Keratinocyte (primary cell): ENCODE data around the gene WNT3. TPM values are rescaled to one million over a fixed set of nuclear protein-coding genes. Genes with fewer than 3 reads are reported as not detected.

Experiments
- DNase-seq: peaks from one replicate; pipeline ENCODE4 v3.0.0-alpha.2; 2011; ENCODE audit warnings: low read depth, missing footprints, low spot score
- FAIRE-seq: peaks from 2 replicates; lab custom pipeline; 2011; peaks lifted over from hg19 to GRCh38; lab: Jason Lieb, UNC
- H2AFZ ChIP-seq: 2 replicates; pipeline ENCODE4 v1.6.0; 2012; ENCODE audit warnings: low read length, control low read depth, inconsistent platforms; ENCODE audit not compliant: control insufficient read depth
- H3K27ac ChIP-seq: 2 replicates; pipeline ENCODE4 v1.5.1; 2011; ENCODE audit warnings: low read length; ENCODE audit not compliant: control insufficient read depth, insufficient read depth
- H3K27me3 ChIP-seq: 3 replicates; pipeline ENCODE4 v1.6.0; 2011; ENCODE audit warnings: low read length; ENCODE audit not compliant: control insufficient read depth, insufficient read depth; ENCODE audit errors: extremely low read depth
- H3K36me3 ChIP-seq, 2 experiments: 2 replicates in 1 of 2; 3 replicates in 1 of 2; pipeline ENCODE4 v1.5.1; 2011; ENCODE audit warnings: low read length in 2 of 2, mild to moderate bottlenecking in 1 of 2; ENCODE audit not compliant: control insufficient read depth in 2 of 2, insufficient read depth in 2 of 2; ENCODE audit errors: extremely low read depth in 1 of 2
- H3K4me1 ChIP-seq: 3 replicates; pipeline ENCODE4 v1.5.1; 2011; ENCODE audit warnings: low read length; ENCODE audit not compliant: control insufficient read depth, insufficient read depth; ENCODE audit errors: extremely low read depth
- H3K4me2 ChIP-seq: 3 replicates; pipeline ENCODE4 v1.6.0; 2011; ENCODE audit warnings: low read depth, low read length; ENCODE audit not compliant: control insufficient read depth, insufficient read depth; ENCODE audit errors: extremely low read depth
- H3K4me3 ChIP-seq, 3 experiments: fragments of 200-600 bp in 1 of 3; sonication (generic) in 1 of 3; 2 replicates in 2 of 3; 3 replicates in 1 of 3; pipeline ENCODE4 v1.5.1; 2011 to 2016; ENCODE audit warnings: low read length in 3 of 3, mild to moderate bottlenecking in 3 of 3, control low read depth in 2 of 3, inconsistent platforms in 1 of 3, low read depth in 1 of 3, mixed read lengths in 1 of 3, mixed run types in 1 of 3, moderate library complexity in 1 of 3; ENCODE audit not compliant: control insufficient read depth in 2 of 3, insufficient read depth in 2 of 3; ENCODE audit errors: extremely low read depth in 1 of 3
- H3K79me2 ChIP-seq: 2 replicates; pipeline ENCODE4 v1.6.0; 2012; ENCODE audit warnings: low read length; ENCODE audit not compliant: control insufficient read depth, insufficient read depth
- H3K9ac ChIP-seq: 3 replicates; pipeline ENCODE4 v1.6.0; 2011; ENCODE audit warnings: low read length; ENCODE audit not compliant: control insufficient read depth, insufficient read depth; ENCODE audit errors: extremely low read depth
- H3K9me1 ChIP-seq: 3 replicates; pipeline ENCODE4 v1.6.0; 2011; ENCODE audit warnings: low read length; ENCODE audit not compliant: control insufficient read depth, insufficient read depth; ENCODE audit errors: extremely low read depth
- H3K9me3 ChIP-seq: 2 replicates; pipeline ENCODE4 v1.5.1; 2012; ENCODE audit warnings: low read depth, low read length; ENCODE audit not compliant: control insufficient read depth
- H4K20me1 ChIP-seq: 3 replicates; pipeline ENCODE4 v1.6.0; 2011; ENCODE audit warnings: low read length; ENCODE audit not compliant: control insufficient read depth, insufficient read depth; ENCODE audit errors: extremely low read depth
- EZH2 ChIP-seq: IDR thresholded peaks from one replicate; pipeline ENCODE4 v1.6.1; 2012; ENCODE audit warnings: inconsistent platforms, mild to moderate bottlenecking, low read length, moderate library complexity
- dilution Hi-C: fragments of 300-500 bp; cut with MboI; formaldehyde crosslinking; loops from one replicate; pipeline ENCODE4 v1.7.0; 2020; ENCODE audit warnings: low sequenced_read_pairs; ENCODE audit not compliant: extremely low pct_ligation_motif_present
- polyA plus RNA-seq, 5 experiments: library from polyadenylated mRNA; depleted of rRNA in 3 of 5; stranded (reverse) in 3 of 5; stranded (forward) in 1 of 5; unstranded in 1 of 5; fragments of >200 nt; gene quantifications; 1 replicate in 1 of 5; 2 replicates in 3 of 5; 3 replicates in 1 of 5; pipeline versions ENCODE4 v1.2.1 to v1.2.3, GENCODE V29; 2011 to 2012; ENCODE audit warnings: missing spikeins in 2 of 5, low read depth in 1 of 5, low replicate concordance in 1 of 5
- TF ChIP-seq, protein P1 (sequence below), 3 experiments: IDR thresholded peaks in 1 of 3; conservative IDR thresholded peaks in 1 of 3; optimal IDR thresholded peaks in 1 of 3; 2 replicates in 2 of 3; 3 replicates in 1 of 3; pipeline versions ENCODE3 to v1.5.1; 2011; ENCODE audit warnings: low read length in 3 of 3, mild to moderate bottlenecking in 3 of 3, moderate library complexity in 2 of 3, control low read depth in 1 of 3, inconsistent platforms in 1 of 3; ENCODE audit not compliant: insufficient read depth in 2 of 3; ENCODE audit errors: extremely low read depth in 1 of 3

WNT3 gene
- polyA plus RNA-seq, 1 donor (not counting 4 experiments of a cell fraction or from before 2014, with no cell fraction given): 1.9 TPM

DNA sequence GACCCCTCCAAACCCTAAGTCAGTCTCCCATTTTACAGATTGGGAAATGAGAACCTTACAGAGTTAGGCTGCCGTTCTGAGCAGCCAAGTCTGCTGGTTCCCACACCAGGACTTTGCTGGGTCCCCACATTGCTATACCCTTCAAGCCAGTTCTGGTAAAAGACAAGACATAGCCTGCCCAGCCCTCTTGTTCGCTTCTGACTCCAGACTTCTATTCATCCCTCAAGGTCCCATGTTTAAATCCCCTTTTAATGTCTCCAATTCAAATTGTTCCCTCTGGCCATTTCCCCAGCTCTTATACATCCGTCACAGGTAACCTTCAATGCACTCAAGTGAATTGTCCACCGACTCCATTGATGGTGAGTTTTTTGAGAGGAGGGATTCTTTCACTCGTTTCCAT, 30.2 kb downstream of the WNT3 start:
- TF ChIP-seq, protein P1, sequence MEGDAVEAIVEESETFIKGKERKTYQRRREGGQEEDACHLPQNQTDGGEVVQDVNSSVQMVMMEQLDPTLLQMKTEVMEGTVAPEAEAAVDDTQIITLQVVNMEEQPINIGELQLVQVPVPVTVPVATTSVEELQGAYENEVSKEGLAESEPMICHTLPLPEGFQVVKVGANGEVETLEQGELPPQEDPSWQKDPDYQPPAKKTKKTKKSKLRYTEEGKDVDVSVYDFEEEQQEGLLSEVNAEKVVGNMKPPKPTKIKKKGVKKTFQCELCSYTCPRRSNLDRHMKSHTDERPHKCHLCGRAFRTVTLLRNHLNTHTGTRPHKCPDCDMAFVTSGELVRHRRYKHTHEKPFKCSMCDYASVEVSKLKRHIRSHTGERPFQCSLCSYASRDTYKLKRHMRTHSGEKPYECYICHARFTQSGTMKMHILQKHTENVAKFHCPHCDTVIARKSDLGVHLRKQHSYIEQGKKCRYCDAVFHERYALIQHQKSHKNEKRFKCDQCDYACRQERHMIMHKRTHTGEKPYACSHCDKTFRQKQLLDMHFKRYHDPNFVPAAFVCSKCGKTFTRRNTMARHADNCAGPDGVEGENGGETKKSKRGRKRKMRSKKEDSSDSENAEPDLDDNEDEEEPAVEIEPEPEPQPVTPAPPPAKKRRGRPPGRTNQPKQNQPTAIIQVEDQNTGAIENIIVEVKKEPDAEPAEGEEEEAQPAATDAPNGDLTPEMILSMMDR (optimal IDR thresholded peaks at IDR 0.05 in 1 of 3, IDR thresholded peaks at IDR 0.05 in 1 of 3, conservative IDR thresholded peaks at IDR 0.05 in 1 of 3; ENCODE audit: extremely low read depth in 1 of 3, insufficient read depth in 2 of 3, low read length in 3 of 3): no peak
- no peak for TF ChIP-seq EZH2
- Histone ChIP-seq H3K36me3 (no peaks in the 10 kb centered on the region), H3K4me2 (no peak overlapping the region), H3K27ac (no peak overlapping the region), H3K4me3 (no peak overlapping the region), H3K9ac (no peak overlapping the region), H3K9me3 (no peaks in the 10 kb centered on the region), H3K79me2 (no peaks in the 10 kb centered on the region), H3K9me1 (no peaks in the 10 kb centered on the region), H3K27me3 (no peaks in the 10 kb centered on the region), H3K4me1 (peaks cover 14% of the 10 kb centered on the region), H4K20me1 (no peaks in the 10 kb centered on the region), H2AFZ (no peak overlapping the region)
- DNase-seq (no peak), FAIRE-seq (no peak)
- dilution Hi-C loops: no loop called here

DNA sequence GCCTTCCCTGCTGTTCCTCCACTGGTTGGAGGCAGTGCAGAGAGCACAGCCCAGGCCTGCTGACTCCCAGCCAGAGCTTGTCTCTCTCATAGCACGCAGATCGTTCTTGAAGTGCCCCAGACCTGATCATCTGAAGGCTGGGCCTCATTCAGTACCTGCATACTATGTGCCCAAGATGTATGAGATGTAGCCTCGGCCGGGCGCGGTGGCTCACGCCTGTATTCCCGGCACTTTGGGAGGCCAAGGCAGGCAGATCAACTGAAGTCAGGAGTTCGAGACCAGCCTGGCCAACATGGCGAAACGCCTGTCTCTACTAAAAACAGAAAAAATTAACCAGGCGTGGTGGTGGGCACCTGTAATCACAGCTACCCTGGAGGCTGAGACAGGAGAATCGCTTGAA, 31.0 kb downstream of the WNT3 start:
- Histone ChIP-seq H3K4me3 (no peak overlapping the region), H3K4me1 (peaks cover 22% of the 10 kb centered on the region), H3K79me2 (no peaks in the 10 kb centered on the region), H3K27me3 (no peaks in the 10 kb centered on the region), H4K20me1 (no peaks in the 10 kb centered on the region), H3K27ac (no peak overlapping the region), H2AFZ (no peak overlapping the region), H3K9ac (no peak overlapping the region), H3K36me3 (no peaks in the 10 kb centered on the region), H3K4me2 (no peak overlapping the region), H3K9me1 (no peaks in the 10 kb centered on the region), H3K9me3 (no peaks in the 10 kb centered on the region)
- FAIRE-seq (no peak), DNase-seq (no peak)
- no peak for TF ChIP-seq EZH2
- TF ChIP-seq, protein P1 (optimal IDR thresholded peaks at IDR 0.05 in 1 of 3, IDR thresholded peaks at IDR 0.05 in 1 of 3, conservative IDR thresholded peaks at IDR 0.05 in 1 of 3; ENCODE audit: extremely low read depth in 1 of 3, insufficient read depth in 2 of 3, low read length in 3 of 3): no peak
- dilution Hi-C loops: no loop called here
